Epithelial cell of proximal tubule (primary cell): Measurements from ENCODE around the gene AMPH. TPM values are rescaled to one million over a fixed set of nuclear protein-coding genes. Genes with fewer than 3 reads are reported as not detected.

Experiments used
- DNase-seq: peaks from one replicate; pipeline ENCODE4 v3.0.0-alpha.2; 2011; ENCODE audit warnings: low read depth
- H3K4me3 ChIP-seq: 2 replicates; pipeline ENCODE4 v1.5.1; 2011; ENCODE audit warnings: low read depth, mild to moderate bottlenecking, low read length
- total RNA-seq: library from RNA; depleted of rRNA; stranded (reverse); fragments of >200 nt; gene quantifications from 2 replicates; pipeline ENCODE4 v1.2.3, GENCODE V29; 2015
- TF ChIP-seq, protein P1 (sequence below): conservative IDR thresholded peaks from 2 replicates; pipeline ENCODE4 v1.5.1; 2012; ENCODE audit warnings: low read depth, mild to moderate bottlenecking, low read length

AMPH gene
- total RNA-seq, 1 donor from 2014 or later, result 0.06 TPM

DNA sequence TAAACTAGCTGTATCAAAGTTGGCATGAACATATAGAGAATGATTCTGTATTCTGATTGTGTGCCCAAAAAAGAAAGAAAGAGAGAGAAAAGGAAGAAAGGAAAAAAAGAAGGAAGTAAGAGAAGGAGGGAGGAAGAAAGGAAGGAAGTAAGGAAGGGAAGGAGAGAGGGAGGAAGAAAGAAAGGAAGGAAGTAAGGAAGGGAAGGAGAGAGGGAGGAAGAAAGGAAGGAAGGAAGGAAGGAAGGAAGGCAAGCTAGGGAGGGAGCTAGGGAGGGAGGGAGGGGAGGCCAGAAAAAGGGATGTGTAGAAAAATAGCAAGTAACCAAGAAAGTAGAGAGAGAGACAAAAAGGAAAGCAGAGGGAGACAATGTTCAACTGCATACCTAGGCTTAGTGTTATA is 297.0 kb downstream of the AMPH start:
- TF ChIP-seq, protein P1, sequence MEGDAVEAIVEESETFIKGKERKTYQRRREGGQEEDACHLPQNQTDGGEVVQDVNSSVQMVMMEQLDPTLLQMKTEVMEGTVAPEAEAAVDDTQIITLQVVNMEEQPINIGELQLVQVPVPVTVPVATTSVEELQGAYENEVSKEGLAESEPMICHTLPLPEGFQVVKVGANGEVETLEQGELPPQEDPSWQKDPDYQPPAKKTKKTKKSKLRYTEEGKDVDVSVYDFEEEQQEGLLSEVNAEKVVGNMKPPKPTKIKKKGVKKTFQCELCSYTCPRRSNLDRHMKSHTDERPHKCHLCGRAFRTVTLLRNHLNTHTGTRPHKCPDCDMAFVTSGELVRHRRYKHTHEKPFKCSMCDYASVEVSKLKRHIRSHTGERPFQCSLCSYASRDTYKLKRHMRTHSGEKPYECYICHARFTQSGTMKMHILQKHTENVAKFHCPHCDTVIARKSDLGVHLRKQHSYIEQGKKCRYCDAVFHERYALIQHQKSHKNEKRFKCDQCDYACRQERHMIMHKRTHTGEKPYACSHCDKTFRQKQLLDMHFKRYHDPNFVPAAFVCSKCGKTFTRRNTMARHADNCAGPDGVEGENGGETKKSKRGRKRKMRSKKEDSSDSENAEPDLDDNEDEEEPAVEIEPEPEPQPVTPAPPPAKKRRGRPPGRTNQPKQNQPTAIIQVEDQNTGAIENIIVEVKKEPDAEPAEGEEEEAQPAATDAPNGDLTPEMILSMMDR, result no peak
- DNase-seq, result no peak
- no peak overlapping the region for H3K4me3 ChIP-seq
